ENCODE results near the gene LRRC75A.

DNA sequence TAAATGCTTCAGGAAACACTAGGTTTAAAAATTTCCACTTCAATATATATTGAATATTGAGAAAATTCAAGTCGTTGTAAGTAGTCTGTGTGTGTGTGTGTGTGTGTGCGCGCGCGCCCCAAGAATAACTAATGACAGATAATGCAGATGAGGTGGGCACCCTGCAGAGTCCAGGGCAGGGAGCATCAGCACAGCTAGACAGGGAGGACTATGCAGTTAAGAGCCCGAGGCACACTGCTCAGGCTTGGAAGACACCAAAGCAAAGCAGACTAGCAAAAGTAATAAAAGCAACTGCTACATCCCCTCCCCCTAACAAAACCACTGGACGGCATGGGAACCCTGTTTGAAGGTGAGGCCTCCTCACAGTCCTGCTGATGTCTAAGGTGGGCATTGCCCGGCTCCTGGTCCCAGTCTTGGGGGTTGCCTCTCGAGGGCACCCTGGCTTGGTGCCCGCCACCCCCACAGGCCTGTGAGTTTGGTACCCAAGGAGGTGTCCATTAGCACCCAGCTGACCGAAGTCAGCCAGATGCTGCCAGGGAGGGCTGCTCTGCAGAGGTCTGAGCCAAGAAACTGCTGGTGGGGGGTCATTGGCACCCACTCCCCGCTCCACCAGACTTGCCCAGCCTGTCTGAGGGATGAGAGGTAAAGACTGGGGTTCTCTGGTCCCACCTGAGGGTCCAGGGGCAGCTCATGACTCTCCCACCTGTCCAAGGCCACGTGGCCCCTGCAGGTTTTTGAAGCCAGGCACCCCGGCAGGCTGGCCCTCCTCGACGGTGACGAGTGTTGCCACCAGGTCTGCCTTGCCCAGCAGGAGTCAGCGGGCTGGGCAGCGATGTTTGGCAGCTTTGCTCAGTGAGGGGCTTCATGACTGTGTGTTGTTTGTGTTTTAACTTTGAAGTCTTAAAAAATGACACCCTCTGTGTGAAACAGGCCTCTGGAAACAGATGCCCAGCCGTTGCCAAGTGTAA, 18.7 kb downstream of the LRRC75A start:
- TF ChIP-seq GATA3 (IDR thresholded peaks at IDR 0.05; ENCODE audit: low read depth, low read length): no peak
- no peak for TF ChIP-seq GATA2 (IDR thresholded peaks at IDR 0.05; ENCODE audit: low read depth, low read length)

All from SH-SY5Y (cell line).